ENCODE data around the gene CAPN15.
"Not testable (repeated sequence)": the region's sequence is repeated elsewhere in the genome, so short reads cannot be mapped to it uniquely, and the experiment has no call there.

CAPN15 gene

DNA sequence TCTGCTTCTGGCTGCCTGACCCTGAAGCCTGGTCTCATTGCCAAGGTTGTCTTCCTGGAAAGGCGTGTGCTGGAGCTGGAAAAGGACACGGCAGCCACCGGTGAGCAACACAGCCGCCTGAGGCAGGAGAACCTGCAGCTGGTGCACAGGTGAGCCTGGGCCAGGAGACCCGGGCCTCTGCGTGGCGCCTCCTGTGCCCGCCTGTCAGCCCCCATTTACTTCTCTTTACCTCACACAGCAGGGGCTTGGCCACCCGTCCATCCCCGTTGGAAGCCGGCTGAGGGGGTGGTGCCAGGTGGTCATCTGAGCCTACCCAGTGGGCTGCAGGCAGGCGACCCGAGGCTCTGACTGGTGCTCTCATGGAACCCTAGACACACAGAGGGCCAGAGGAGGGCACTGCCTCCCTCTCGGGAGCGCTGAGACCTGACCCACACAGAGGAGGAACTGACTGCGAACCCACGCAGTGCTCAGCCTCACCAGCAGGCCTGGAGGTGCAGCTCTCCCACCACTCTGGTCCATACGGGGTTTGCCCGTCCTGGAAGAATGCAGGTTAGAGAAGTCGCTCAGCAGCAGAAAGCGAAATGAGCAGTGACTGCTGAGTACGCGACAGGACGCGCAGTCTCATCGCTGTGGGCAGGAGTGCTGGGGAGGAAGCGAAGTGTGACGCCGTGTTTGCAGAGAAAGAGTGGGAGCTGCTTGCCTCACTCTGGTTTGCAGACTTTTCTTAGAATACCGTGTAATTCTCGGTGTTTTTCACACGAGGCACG, 21.9 kb upstream of the CAPN15 start:
- no peak for DNase-seq (ENCODE audit: low read depth, low spot score)

DNA sequence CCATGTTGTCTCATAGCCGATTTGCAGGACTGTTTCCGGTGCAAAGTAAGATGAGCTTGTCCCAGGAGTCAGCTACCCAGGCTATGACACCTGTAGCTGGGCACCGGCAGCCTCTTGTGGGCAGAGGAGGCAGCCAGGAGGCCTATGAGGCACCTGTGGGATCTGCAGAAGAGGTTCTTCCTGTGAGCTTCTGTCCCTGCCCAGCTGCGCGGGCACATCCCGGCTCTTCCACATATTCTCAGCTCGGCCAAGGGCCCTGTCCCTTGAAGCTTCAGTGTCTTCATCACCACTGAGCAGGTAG, 21.3 kb upstream of the CAPN15 start:
- H3K4me3 ChIP-seq (ENCODE audit: low read length), result no peak overlapping the region
- DNase-seq (ENCODE audit: low read depth, low spot score), result no peak

More for the DNA sequence above, 21.9 kb upstream of the CAPN15 start:
- H3K4me3 ChIP-seq (ENCODE audit: low read length), result no peak overlapping the region

DNA sequence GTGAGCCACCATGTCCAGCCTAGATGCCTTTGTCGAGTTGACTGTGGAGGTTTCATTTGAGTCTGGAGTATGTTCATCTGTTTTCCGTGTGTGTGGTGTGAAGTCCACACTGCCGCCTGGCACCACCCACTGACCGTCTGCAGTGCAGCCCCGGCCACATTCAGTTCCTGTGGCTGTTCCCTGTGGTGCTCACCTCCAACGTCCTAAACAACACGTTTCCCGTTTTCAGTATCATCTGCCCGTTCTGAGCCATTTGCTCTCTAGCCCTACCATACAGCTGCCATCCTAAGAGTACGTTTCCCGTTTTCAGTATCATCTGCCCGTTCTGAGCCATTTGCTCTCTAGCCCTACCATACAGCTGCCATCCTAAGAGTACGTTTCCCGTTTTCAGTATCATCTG, 20.0 kb upstream of the CAPN15 start:
- H3K4me3 ChIP-seq (ENCODE audit: low read length); DNase-seq (ENCODE audit: low read depth, low spot score): not testable (repeated sequence)

DNA sequence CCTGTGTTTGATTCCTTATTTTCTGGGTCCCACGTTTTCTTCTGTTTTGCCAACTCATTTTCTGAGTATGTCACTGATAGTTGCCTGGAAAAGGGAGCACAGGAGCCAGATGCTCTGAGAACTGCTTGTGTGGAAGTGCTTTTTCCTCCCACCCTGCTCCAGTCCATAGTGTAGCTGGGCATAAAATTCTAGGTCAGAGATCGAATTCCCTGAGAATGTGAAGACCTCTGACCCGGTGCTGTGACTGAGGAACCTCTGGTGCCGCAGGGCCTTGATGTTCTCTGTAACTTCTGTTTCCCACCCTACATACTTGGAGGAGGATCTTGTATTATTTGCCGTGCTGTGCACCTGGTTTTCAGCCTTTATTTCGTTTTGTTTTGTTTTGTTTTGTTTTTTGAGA, 19.5 kb upstream of the CAPN15 start:
- H3K4me3 ChIP-seq (ENCODE audit: low read length), result no peak overlapping the region
- DNase-seq (ENCODE audit: low read depth, low spot score), result no peak

DNA sequence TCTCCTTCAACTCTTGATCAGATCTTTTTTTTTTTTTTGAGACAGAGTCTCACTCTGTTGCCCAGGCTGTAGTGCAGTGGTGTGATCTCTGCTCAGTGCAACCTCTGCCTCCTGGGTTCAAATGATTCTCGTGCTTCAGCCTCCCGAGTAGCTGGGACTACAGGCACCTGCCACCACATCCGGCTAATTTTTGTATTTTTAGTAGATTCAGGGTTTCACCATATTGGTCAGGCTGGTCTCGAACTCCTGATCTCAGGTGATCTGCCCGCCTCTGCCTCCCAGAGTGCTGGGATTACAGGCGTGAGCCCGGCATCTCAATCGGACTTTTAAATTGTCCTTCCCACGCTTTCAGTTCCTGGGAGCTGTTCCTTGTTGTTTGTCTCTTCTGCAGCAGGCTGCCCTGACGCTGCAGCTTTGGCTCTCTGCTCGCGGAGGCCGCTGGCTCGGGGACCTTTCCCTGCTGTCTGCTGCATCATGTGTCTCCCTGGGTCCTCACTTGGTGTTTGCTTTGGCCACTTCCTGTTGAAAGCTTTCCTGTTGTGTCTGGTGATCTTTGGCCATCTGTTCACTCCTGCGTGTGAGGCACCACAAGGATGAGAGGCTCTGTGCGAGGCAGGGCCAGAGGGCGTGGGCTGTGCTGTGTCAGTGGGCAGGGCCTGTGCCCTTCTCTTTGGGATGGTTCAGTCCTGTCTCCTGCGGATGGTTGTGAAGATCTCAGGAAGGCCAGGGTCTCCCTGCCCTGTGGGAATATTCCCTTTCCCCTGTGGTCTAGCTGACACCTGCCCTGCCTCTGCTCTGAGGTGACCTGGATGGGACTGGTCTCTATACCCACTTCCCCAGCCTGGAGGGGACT, 18.4 kb upstream of the CAPN15 start:
- no peak overlapping the region for H3K4me3 ChIP-seq (ENCODE audit: low read length)
- no peak for DNase-seq (ENCODE audit: low read depth, low spot score)

DNA sequence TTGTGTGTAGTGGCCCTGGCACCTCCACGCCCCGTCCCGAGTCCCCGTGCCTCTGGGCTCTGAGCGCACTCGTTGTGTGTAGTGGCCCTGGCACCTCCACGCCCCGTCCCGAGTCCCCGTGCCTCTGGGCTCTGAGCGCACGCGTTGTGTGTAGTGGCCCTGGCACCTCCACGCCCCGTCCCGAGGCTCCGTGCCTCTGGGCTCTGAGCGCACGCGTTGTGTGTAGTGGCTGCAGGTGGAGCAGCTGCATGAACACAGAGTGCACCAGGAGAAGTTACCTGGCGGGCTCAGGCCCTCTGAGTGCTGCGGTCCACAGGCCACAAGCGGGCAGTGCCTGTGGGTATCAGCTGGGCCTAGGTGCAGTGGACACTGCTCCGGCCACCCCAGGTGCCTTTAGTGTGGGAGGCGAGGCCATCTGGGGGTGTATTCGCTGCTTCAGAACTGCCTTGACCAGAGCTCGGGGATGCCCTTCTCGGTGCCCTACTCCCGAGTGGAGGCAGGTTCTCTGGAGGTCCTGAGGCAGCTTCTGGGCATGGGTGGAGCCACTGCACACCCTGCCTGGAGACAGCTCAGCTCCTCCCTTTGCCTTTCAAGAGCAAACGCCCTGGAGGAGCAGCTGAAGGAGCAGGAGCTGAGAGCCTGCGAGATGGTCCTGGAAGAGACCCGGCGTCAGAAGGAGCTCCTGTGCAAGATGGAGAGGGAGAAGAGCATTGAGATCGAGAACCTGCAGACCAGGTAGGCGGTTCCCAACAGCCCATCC, 17.3 kb upstream of the CAPN15 start:
- DNase-seq (ENCODE audit: low read depth, low spot score), result no peak
- no peak overlapping the region for H3K4me3 ChIP-seq (ENCODE audit: low read length)

DNA sequence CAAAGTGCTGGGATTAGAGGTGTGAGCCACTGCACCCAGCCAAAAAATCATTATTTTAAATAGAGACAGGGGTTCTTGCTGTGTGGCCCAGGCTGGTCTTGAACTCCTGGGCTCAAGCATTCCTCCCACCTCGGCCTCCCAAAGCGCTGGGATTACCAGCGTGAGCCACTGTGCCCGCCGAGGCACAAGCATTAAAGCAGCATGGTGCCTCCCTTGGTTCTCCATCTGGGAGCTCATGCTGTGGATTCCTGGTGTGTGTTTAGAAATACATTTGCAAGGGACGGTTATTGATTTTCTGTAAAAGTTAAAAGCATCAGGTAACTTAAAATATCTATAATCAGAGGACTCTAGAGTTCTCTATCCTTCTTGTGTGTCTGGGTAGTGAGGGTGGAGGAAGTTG, 14.7 kb upstream of the CAPN15 start:
- DNase-seq (ENCODE audit: low read depth, low spot score), result no peak
- no peak overlapping the region for H3K4me3 ChIP-seq (ENCODE audit: low read length)

DNA sequence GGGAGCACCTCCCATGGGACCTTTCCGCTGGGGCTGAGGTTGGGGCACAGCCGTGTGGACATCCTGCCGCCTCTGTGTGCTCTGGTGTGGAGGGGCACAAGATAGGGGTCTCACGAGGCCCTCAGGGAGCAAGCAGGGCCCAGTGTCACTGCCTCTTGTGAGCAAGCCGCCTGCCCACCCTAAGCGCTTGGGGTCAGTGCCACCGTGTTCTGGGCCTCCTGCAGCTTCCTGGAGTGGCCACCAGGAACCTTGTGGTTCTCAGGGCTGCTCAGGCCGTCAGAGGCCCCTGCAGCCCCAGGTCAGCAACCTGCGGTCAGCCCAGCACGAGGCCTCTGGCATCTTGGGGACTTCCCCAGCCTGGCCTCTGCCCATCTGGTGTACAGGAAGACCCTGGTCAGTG, 13.6 kb upstream of the CAPN15 start:
- no peak overlapping the region for H3K4me3 ChIP-seq (ENCODE audit: low read length)
- DNase-seq (ENCODE audit: low read depth, low spot score), result no peak

DNA sequence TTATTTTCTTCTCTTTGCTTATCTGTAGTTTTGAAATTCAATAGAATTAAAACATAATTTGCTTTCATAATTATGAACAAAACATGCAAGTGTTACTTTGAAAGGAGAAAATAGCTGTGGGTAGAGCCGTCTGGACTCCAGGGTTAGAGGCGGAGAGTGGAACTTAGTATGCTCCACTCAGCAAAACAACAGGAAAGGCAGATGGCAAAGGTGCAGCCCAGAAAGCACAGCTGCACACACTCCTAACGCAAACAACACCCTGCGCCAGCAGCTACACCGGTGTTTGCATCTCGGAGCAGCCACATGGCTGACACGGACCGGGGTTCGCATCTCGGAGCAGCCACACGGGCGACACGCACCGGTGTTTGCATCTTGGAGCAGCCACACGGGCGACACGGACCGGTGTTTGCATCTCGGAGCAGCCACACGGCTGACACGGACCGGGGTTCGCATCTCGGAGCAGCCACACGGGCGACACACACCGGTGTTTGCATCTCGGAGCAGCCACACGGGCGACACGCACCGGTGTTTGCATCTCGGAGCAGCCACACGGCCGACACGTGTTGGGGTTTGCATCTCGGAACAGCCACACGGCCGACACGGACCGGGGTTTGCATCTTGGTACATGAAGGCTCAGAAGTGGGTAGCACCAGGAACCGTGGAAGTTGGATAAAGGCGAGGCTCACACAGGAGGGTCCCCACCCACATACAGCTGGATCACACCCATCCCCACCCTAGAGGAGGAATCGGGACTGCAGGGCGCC, 12.2 kb upstream of the CAPN15 start:
- H3K4me3 ChIP-seq (ENCODE audit: low read length), result no peak overlapping the region
- no peak for DNase-seq (ENCODE audit: low read depth, low spot score)

DNA sequence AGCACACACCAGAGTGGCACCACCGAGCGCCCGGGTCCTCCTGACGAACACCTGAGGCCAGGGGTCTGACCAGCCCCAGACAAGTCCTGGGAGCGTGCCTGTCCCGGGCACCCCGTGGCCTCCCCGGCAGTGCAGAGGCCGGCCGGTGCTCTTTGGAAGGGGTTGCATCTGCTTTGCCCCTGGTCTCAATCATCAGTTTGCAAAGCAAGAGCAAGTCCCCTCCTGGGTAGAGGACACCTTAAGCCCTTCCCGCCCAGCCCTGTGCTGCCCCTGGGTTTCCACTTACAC, 11.6 kb upstream of the CAPN15 start:
- DNase-seq (ENCODE audit: low read depth, low spot score), result no peak
- no peak overlapping the region for H3K4me3 ChIP-seq (ENCODE audit: low read length)

DNA sequence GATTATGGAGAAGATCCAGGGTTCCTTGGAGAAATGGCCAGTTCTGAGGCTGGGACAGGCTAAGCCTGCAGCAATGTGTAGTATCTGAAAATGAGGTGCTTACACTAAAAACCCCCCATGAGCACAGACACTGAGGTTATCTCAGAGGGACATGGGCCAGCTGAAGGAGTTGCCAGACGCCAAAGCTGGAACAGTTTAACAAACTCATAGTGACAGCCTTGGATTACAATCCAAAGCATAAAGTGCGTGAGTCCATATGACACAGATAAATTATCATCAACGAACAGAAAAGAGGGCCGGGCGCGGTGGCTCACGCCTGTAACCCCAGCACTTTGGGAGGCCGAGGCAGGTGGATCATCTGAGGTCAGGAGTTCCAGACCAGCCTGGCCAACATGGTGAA, 11.2 kb upstream of the CAPN15 start:
- no peak for DNase-seq (ENCODE audit: low read depth, low spot score)
- no peak overlapping the region for H3K4me3 ChIP-seq (ENCODE audit: low read length)

DNA sequence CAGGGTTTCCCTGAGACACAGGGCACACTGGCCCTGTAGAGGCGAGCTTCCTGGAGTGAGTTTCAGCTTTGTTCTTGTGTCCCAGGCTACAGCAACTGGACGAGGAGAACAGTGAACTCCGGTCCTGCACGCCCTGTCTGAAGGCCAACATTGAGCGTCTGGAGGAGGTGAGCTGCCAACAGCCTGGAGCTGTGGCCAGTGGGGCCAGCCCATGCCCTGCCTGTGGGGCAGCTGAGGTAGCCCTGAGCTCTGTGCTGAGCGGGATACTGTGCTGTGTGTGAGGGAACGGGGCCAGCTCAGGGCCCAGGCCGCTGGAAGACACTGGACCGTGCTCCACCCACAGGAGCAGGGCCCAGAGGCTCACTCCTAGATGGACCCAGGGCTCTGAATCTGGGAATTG, 8.7 kb upstream of the CAPN15 start:
- H3K4me3 ChIP-seq (ENCODE audit: low read length), result no peak overlapping the region
- DNase-seq (ENCODE audit: low read depth, low spot score), result no peak

DNA sequence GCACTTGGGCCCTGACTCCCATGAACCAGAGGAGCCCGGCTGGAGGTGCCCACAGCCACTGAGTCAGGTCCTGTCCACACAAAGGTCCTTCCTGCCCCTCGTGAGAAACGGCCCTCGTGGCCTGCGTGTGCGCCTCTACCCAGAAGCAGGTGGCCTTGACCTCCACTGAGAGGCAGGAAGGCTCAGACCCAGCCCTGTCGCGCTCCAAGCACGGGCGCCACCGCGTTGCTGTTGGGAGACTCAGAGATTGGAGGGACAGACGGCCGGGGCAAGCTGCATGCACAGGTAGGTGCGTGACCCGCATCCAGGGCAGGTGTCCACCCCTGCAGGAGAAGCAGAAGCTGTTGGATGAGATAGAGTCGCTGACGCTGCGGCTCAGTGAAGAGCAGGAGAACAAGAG, 8.1 kb upstream of the CAPN15 start:
- DNase-seq (ENCODE audit: low read depth, low spot score), result no peak
- no peak overlapping the region for H3K4me3 ChIP-seq (ENCODE audit: low read length)

DNA sequence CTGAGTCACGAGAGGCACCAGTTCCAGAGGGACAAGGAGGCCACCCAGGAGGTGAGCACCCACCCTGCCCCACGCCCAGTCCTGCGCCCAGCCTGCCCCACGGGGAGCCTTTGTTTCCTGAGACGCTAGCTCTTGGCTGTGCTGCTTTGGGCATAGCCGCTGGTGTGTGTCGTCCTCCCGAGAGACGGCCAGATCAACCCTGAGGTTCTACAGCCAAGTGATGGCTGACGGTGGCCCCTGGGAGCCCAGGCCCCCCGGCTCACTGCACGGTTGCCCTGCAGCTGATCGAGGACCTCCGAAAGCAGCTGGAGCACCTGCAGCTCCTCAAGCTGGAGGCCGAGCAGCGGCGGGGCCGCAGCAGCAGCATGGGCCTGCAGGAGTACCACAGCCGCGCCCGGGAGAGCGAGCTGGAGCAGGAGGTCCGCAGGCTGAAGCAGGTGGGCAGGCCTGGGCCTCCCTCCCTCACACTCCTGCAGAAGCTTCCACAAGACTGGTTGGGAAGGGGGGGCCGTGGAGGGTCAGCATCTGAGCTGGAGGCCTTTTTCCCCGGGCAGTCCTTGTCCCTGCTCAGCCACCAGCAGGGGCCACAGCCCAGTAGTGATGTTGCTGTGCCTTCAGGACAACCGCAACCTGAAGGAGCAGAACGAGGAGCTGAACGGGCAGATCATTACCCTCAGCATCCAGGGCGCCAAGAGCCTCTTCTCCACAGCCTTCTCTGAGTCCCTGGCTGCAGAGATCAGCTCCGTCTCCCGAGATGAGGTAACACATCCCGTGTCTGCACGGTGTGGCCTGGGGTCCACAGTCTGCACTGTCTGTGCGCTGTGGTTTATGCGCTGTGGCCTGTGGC, 7.4 kb upstream of the CAPN15 start:
- DNase-seq (ENCODE audit: low read depth, low spot score), result no peak
- no peak overlapping the region for H3K4me3 ChIP-seq (ENCODE audit: low read length)

DNA sequence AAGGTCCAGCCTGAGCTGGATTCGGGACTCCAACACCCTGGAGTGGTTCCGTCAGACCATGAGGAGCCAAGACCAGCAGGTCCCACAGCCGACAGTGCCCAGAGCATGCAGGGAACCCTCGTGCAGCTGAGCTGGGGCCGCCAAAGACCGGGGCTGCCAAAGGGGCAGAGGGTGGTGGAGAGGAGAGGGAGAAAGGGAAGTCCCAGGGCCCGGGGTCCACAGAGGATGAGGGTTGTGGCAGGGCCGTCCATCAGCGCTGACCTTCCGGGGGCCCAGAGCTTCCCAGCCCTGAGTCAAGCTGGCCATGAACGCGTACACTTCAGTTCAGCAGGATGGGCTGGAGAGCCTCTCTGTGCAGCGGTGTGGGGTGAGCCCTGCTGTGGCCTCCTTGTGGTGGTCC, 6.7 kb upstream of the CAPN15 start:
- H3K4me3 ChIP-seq (ENCODE audit: low read length), result no peak overlapping the region
- DNase-seq (ENCODE audit: low read depth, low spot score), result no peak

DNA sequence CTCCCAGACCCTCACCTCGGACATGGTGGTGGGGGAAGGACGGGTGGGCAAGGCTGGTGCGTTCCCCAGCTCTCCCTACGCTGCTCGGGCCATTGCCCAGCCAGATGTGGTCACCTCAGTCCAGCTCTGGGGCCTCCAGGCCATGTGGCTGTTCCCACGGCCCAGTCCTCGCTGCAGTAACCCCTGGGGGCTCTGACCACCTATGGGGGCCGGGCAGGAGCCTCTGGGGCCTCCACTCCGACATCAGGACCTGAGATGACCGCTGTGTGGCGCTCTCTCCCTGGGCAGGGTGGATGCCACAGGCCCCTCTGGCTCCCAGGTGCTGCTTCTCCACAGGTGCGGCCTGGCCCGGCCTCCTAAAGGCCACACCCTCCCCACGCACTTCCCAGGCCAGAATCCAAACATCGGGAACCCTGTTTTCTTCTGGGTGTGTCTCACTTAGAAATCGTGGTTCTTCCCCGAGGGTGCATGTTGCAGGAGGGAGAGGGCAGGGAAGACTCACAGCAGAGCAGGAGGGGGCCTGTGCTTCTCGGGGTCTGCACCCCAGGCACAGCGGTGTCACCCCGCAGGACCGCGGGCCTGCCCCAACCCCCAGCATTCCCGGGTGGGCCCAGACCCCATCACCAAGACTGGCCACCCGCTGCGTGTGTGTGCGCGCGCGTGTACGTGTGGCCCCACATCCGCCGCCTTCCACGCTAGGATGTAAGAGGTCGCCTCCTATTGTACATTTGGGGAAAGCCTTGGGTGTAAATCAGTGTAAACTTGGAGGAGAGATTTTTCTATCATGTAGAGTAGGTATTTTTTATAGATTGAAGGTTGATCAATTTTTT, 5.9 kb upstream of the CAPN15 start:
- DNase-seq (ENCODE audit: low read depth, low spot score), result no peak
- no peak overlapping the region for H3K4me3 ChIP-seq (ENCODE audit: low read length)

DNA sequence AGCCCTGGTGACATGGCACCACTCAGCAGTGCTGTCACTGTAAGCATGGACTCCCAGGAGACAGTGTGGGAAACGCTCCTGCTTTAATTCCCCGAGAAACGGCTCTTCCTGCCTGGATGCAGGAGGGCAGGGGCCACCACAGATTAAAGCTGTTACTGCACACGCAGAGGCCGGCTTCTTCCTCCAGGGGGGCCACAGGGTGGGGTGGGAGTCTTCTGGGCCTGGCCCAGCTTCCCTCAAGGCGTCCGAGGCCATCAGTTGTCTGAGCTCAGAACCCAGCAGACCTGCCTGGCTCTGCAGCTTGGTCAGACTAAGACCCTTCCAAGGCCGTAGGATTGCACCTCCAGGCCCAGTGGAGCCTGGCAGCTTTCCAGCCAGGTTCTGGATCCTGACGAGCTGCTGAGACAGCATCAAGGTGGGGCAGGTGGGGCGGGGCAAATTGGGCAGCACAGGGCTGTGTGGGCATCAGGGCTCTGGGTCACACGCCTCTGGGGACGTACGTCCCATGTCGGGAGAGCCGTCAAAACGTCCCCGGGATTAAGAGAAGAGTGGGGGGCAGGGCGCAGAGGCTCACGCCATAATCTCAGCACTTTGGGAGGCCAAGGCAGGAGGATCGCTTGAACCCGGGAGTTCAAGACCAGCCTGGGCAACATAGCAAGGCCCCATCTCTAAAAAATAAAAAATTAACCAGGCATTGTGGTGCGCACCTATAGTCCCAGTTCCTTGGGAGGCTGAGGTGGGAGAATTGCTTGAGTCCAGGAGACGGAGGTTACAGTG, 5.0 kb upstream of the CAPN15 start:
- DNase-seq (ENCODE audit: low read depth, low spot score), result no peak
- no peak overlapping the region for H3K4me3 ChIP-seq (ENCODE audit: low read length)
